Mesenchymal stem cell (in vitro differentiated cells and primary cell): ENCODE data around the gene MAPK8.

ENCODE experiments used
- DNase-seq: peaks from one replicate; pipeline ENCODE4 v3.0.0-alpha.2; 2013
- H2AFZ ChIP-seq: one replicate; pipeline ENCODE4 v1.6.1; 2013; ENCODE audit warnings: low read depth, mild to moderate bottlenecking, control low read depth, inconsistent platforms, low read length, moderate library complexity
- H2AK5ac ChIP-seq: 2 replicates; pipeline ENCODE4 v1.6.1; 2013; ENCODE audit warnings: low read length, moderate library complexity, mild to moderate bottlenecking, inconsistent platforms; ENCODE audit not compliant: severe bottlenecking
- H2BK120ac ChIP-seq: one replicate; pipeline ENCODE4 v1.6.1; 2013; ENCODE audit warnings: low read depth, mild to moderate bottlenecking, inconsistent platforms, low read length, moderate library complexity
- H2BK12ac ChIP-seq, 2 experiments: one replicate each; pipeline ENCODE4 v1.6.1; 2013; ENCODE audit warnings: inconsistent platforms in 2 of 2, low read length in 2 of 2, mild to moderate bottlenecking in 2 of 2, moderate library complexity in 2 of 2, control low read depth in 1 of 2
- H2BK15ac ChIP-seq: one replicate; pipeline ENCODE4 v1.6.1; 2013; ENCODE audit warnings: mild to moderate bottlenecking, low read depth, inconsistent platforms; ENCODE audit not compliant: poor library complexity, severe bottlenecking
- H2BK5ac ChIP-seq: 2 replicates; pipeline ENCODE4 v1.6.1; 2013; ENCODE audit warnings: low read depth, mild to moderate bottlenecking, low read length, control low read depth, inconsistent platforms; ENCODE audit not compliant: poor library complexity, severe bottlenecking
- H3K14ac ChIP-seq, 2 experiments: one replicate each; pipeline ENCODE4 v1.6.1; 2013; ENCODE audit warnings: inconsistent platforms in 2 of 2, low read length in 2 of 2, control low read depth in 1 of 2, mild to moderate bottlenecking in 1 of 2, moderate library complexity in 1 of 2
- H3K18ac ChIP-seq, 2 experiments: one replicate each; pipeline ENCODE4 v1.6.1; 2013; ENCODE audit warnings: inconsistent platforms in 2 of 2, low read length in 2 of 2, control low read depth in 1 of 2, low read depth in 1 of 2, mild to moderate bottlenecking in 1 of 2
- H3K23ac ChIP-seq, 2 experiments: one replicate each; pipeline ENCODE4 v1.6.1; 2013; ENCODE audit warnings: inconsistent platforms in 2 of 2, low read length in 2 of 2, mild to moderate bottlenecking in 2 of 2, moderate library complexity in 2 of 2, control low read depth in 1 of 2
- H3K27ac ChIP-seq: 2 replicates; pipeline ENCODE4 v1.5.1; 2013; ENCODE audit warnings: mild to moderate bottlenecking, moderate library complexity, low read length, control low read depth, inconsistent platforms; ENCODE audit not compliant: poor library complexity, severe bottlenecking
- H3K27me3 ChIP-seq, 2 experiments: 2 replicates each; pipeline versions ENCODE4 v1.6.1 to v1.7.0; 2013; ENCODE audit warnings: low read length in 2 of 2, mild to moderate bottlenecking in 2 of 2, moderate library complexity in 2 of 2, control low read depth in 1 of 2, inconsistent platforms in 1 of 2; ENCODE audit not compliant: control insufficient read depth in 1 of 2, insufficient read depth in 1 of 2
- H3K36me3 ChIP-seq, 2 experiments: 2 replicates each; pipeline versions ENCODE4 v1.6.1 to v1.7.0; 2013; ENCODE audit warnings: low read length in 2 of 2, control low read depth in 1 of 2, inconsistent platforms in 1 of 2, low read depth in 1 of 2, mild to moderate bottlenecking in 1 of 2; ENCODE audit not compliant: insufficient read depth in 2 of 2, control insufficient read depth in 1 of 2
- H3K4ac ChIP-seq, 2 experiments: one replicate each; pipeline ENCODE4 v1.6.1; 2013; ENCODE audit warnings: inconsistent platforms in 2 of 2, low read length in 2 of 2, mild to moderate bottlenecking in 2 of 2, moderate library complexity in 2 of 2, control low read depth in 1 of 2, low read depth in 1 of 2
- H3K4me1 ChIP-seq: 2 replicates; pipeline ENCODE4 v1.6.1; 2013; ENCODE audit warnings: low read depth, low read length, control low read depth; ENCODE audit not compliant: control insufficient read depth, insufficient read depth
- H3K4me2 ChIP-seq: 2 replicates; pipeline ENCODE4 v1.6.1; 2013; ENCODE audit warnings: low read length, mild to moderate bottlenecking, inconsistent platforms; ENCODE audit not compliant: poor library complexity, severe bottlenecking
- H3K4me3 ChIP-seq, 2 experiments: 2 replicates each; pipeline versions ENCODE4 v1.5.1 to v1.7.0; 2013; ENCODE audit warnings: low read length in 2 of 2, mild to moderate bottlenecking in 2 of 2, control low read depth in 1 of 2, low read depth in 1 of 2; ENCODE audit not compliant: insufficient read depth in 1 of 2
- H3K79me1 ChIP-seq: replicated peaks from 2 replicates; pipeline ENCODE4 v1.6.1; 2013; ENCODE audit warnings: mild to moderate bottlenecking, control low read depth, low read length, inconsistent platforms; ENCODE audit not compliant: poor library complexity, severe bottlenecking
- H3K9ac ChIP-seq: 2 replicates; pipeline ENCODE4 v1.7.0; 2013; ENCODE audit warnings: mild to moderate bottlenecking, low read length, moderate library complexity
- H3K9me3 ChIP-seq: 2 replicates; pipeline ENCODE4 v1.7.0; 2013; ENCODE audit warnings: mild to moderate bottlenecking, low read length; ENCODE audit not compliant: control insufficient read depth
- H4K8ac ChIP-seq: one replicate; pipeline ENCODE4 v1.6.1; 2013; ENCODE audit warnings: inconsistent platforms, mild to moderate bottlenecking, low read length, moderate library complexity
- H4K91ac ChIP-seq: one replicate; pipeline ENCODE4 v1.6.1; 2013; ENCODE audit warnings: mild to moderate bottlenecking, low read length, inconsistent platforms
- WGBS: methylation state at CpG from one replicate; pipeline ENCODE4 v1.1.7; 2013; ENCODE audit warnings: mixed read lengths; 5-methylcytosine and 5-hydroxymethylcytosine counted together

MAPK8 gene

DNA sequence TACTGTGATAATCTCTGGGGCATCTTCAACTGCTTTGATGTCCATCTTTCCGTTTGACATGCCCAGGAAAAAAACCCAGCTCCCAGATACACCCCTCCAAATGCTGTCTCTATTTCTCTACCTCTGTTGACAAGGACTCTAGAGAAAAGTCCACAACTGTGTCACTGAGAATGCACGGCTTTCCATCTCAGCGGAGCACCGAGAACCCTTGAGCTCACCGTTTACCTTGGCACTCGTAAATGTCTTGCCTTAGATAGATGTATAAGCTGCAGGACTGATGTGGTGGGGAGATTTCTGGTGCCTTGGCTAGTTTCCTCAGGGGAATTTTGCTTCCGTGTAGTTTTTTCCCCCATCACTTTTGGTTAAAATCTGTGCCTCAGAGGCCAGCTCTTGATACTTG is 7.4 kb upstream of the MAPK8 start:
- WGBS, result 91% methylated on average over 7 of the region's 7 CpGs
- H4K91ac ChIP-seq, result no peak overlapping the region

DNA sequence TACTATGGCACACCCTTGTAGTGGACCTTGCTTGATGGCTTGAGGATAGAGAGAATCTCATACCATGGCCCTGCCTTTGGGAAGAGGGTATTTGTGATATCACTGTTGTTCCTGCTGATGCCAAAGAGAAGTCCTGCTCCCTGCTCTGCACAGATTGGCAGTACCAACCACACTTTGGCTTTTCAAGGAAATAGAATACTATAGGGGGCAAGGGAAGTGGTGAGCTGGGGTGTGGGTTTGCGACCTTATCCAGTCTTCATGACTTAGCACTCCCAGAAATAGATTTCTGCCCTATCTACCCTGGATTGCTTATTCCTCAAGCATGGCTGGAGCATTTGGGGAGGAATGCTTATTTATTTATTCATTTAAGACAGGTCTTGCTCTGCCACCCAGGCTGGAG is 6.8 kb upstream of the MAPK8 start:
- no peak overlapping the region for H4K8ac ChIP-seq
- H2AK5ac ChIP-seq, result no peak overlapping the region
- no peaks in the 10 kb centered on the region for H3K79me1 ChIP-seq
- H3K4me2 ChIP-seq, result no peak overlapping the region
- no peak overlapping the region for H2AFZ ChIP-seq
- no peak overlapping the region for H2BK12ac ChIP-seq
- no peaks in the 10 kb centered on the region for H3K9me3 ChIP-seq
- no CpG with 5 or more reads among the region's 1 CpG for WGBS
- no peak overlapping the region for H3K14ac ChIP-seq
- H3K27ac ChIP-seq, result no peak overlapping the region
- H3K4me1 ChIP-seq, result no peaks in the 10 kb centered on the region
- no peak overlapping the region for H3K4ac ChIP-seq
- no peak overlapping the region for H3K18ac ChIP-seq
- no peak overlapping the region for H2BK15ac ChIP-seq
- no peak overlapping the region for H3K4me3 ChIP-seq
- H3K23ac ChIP-seq, result no peak overlapping the region
- H3K27me3 ChIP-seq, result peaks cover 27 to 34% of the 10 kb centered on the region in 2 experiments
- no peak overlapping the region for H2BK5ac ChIP-seq
- no peak overlapping the region for H3K9ac ChIP-seq
- no peak overlapping the region for H2BK120ac ChIP-seq
- H4K91ac ChIP-seq, result no peak overlapping the region
- H3K36me3 ChIP-seq, result no peaks in the 10 kb centered on the region
- DNase-seq, result no peak

More for the DNA sequence above, 7.4 kb upstream of the MAPK8 start:
- Histone ChIP-seq H3K36me3 (no peaks in the 10 kb centered on the region), H2AK5ac (no peak overlapping the region), H3K4me2 (no peak overlapping the region), H3K9me3 (no peaks in the 10 kb centered on the region), H4K8ac (no peak overlapping the region), H3K23ac (no peak overlapping the region), H3K18ac (no peak overlapping the region), H3K79me1 (no peaks in the 10 kb centered on the region), H2BK12ac (no peak overlapping the region), H3K4ac (no peak overlapping the region), H2BK5ac (no peak overlapping the region), H2AFZ (no peak overlapping the region), H2BK120ac (no peak overlapping the region), H3K9ac (no peak overlapping the region), H3K4me1 (no peaks in the 10 kb centered on the region), H3K4me3 (no peak overlapping the region), H2BK15ac (no peak overlapping the region), H3K27ac (no peak overlapping the region), H3K14ac (no peak overlapping the region), H3K27me3 (peaks cover 27 to 38% of the 10 kb centered on the region in 2 experiments)
- no peak for DNase-seq

DNA sequence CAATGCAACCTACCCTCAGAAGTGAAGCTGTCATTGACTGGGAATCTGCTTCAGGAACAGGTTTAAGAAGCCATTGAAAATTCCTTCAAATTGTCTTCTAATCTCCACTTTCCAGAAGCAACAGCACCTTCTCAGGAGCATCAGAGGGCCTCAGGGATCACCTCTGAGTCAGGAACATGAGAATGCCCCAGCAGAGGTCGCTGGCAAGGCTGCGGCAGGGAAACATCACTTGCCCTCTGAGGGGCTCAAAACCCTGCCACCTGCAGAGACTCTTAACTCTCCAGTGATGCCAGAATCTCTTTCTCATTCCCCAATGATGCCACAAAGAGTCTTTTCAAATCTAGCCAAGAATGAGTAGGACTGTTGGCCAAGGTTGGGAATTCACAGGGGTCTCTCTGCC is 5.9 kb upstream of the MAPK8 start:
- H2BK15ac ChIP-seq, result no peak overlapping the region
- H3K4me1 ChIP-seq, result no peaks in the 10 kb centered on the region
- no peaks in the 10 kb centered on the region for H3K79me1 ChIP-seq
- no peak overlapping the region for H2BK5ac ChIP-seq
- H2BK12ac ChIP-seq, result no peak overlapping the region
- peaks cover 27 to 34% of the 10 kb centered on the region in 2 experiments for H3K27me3 ChIP-seq
- H3K36me3 ChIP-seq, result no peaks in the 10 kb centered on the region
- no peak overlapping the region for H3K23ac ChIP-seq
- no peak overlapping the region for H3K4me2 ChIP-seq
- 82% methylated on average over 2 of the region's 2 CpGs for WGBS
- no peak overlapping the region for H3K4me3 ChIP-seq
- no peak overlapping the region for H4K91ac ChIP-seq
- no peak overlapping the region for H2AFZ ChIP-seq
- H2BK120ac ChIP-seq, result no peak overlapping the region
- no peak for DNase-seq
- H3K27ac ChIP-seq, result no peak overlapping the region
- no peak overlapping the region for H4K8ac ChIP-seq
- H3K18ac ChIP-seq, result no peak overlapping the region
- no peaks in the 10 kb centered on the region for H3K9me3 ChIP-seq
- no peak overlapping the region for H3K14ac ChIP-seq
- H3K9ac ChIP-seq, result no peak overlapping the region
- no peak overlapping the region for H2AK5ac ChIP-seq
- no peak overlapping the region for H3K4ac ChIP-seq

DNA sequence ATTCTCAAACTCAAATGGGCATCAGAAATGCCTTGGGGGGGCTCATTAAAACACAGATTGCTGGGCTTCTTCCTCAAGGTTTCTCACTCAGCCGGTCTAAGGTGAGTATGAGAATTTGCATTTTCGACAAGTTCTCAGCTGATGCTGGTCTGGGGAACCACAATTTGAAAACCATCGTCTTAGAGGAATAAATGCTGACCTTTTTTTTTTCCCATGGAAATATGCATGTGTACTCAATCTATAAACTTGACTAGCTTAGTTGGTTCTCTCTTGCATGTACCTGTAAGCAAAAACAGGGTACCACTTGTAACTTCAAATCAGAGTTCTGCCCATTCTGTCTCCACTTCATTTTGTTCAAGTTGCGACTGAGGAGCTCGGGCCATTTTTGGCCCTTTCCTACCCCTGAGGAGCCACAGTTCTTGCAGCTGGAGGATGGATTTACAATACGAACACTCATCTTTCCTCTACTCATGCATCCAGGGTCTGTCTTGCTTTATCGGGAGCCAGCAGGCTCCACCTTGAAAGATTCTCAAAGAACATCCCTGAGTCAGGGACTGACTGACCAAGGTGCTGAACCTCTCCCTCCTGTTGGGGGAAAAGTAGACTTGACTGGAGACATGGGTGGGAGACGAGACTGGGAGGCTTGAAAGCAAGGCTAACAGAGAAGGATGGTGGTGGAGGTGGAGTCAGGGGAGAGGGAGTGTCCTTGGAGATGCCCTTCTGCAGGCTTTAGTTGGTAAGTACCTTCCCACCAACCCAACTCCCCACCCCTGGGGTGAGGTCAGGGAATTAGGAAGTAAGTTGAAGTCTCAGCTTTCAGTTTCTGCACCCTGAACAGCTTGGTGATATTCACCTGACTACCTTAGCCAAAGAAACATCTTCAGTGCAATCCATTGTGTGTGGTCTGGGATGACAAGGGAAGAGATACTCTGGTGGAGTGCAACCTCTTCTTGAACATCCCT is 3.7 kb upstream of the MAPK8 start:
- H3K27me3 ChIP-seq, result peaks cover 27 to 34% of the 10 kb centered on the region in 2 experiments
- no peak overlapping the region for H3K4me3 ChIP-seq

More for the DNA sequence above, 3.7 kb upstream of the MAPK8 start:
- peaks cover 4% of the 10 kb centered on the region for H3K4me1 ChIP-seq
- H2BK15ac ChIP-seq, result no peak overlapping the region
- no peak overlapping the region for H3K4me2 ChIP-seq
- DNase-seq, result no peak
- no peak overlapping the region for H2AK5ac ChIP-seq
- no peak overlapping the region for H3K18ac ChIP-seq
- H3K9ac ChIP-seq, result no peak overlapping the region
- WGBS, result 92% methylated on average over 7 of the region's 8 CpGs
- no peak overlapping the region for H2BK120ac ChIP-seq
- no peak overlapping the region for H2BK12ac ChIP-seq
- no peak overlapping the region for H3K27ac ChIP-seq
- H3K14ac ChIP-seq, result no peak overlapping the region
- no peak overlapping the region for H3K4ac ChIP-seq
- H2BK5ac ChIP-seq, result no peak overlapping the region
- H2AFZ ChIP-seq, result no peak overlapping the region
- no peaks in the 10 kb centered on the region for H3K79me1 ChIP-seq
- H4K91ac ChIP-seq, result no peak overlapping the region
- H4K8ac ChIP-seq, result no peak overlapping the region
- H3K23ac ChIP-seq, result no peak overlapping the region
- no peaks in the 10 kb centered on the region for H3K9me3 ChIP-seq
- H3K36me3 ChIP-seq, result no peaks in the 10 kb centered on the region
